GM21717 (cell line): ENCODE results near the gene DUSP7.
A peak's percentile ranks its signal among the peaks of the same experiment; 100 is the strongest.
"Not testable (repeated sequence)": the region's sequence is repeated elsewhere in the genome, so short reads cannot be mapped to it uniquely, and the experiment has no call there.

Experiments used
- ATAC-seq: cut with Tn5 transposase; IDR thresholded peaks from one replicate; pipeline ENCODE4 v1.9.1; 2021; ENCODE audit warnings: mild to moderate bottlenecking, moderate library complexity; ENCODE audit not compliant: unreplicated experiment

The DUSP7 gene

GRCh38 chr3:52049503-52049902 lies 6.9 kb downstream of the DUSP7 start:
- no peak for ATAC-seq

GRCh38 chr3:52047295-52047960 lies 8.9 kb downstream of the DUSP7 start:
- no peak for ATAC-seq

- ATAC-seq, result no peak
These were observed 9.5 kb downstream of the DUSP7 start for GRCh38 chr3:52046902-52047239.

GRCh38 chr3:52046186-52046901 lies 10.0 kb downstream of the DUSP7 start:
- ATAC-seq, result no peak

- ATAC-seq, result no peak
These were observed 11.3 kb downstream of the DUSP7 start for GRCh38 chr3:52044869-52045619.

- no peak for ATAC-seq
These were observed 12.6 kb downstream of the DUSP7 start for GRCh38 chr3:52043750-52044149.

GRCh38 chr3:52043039-52043438 lies 13.3 kb downstream of the DUSP7 start:
- ATAC-seq, result not testable (repeated sequence)

GRCh38 chr3:52041118-52041731 lies 15.1 kb downstream of the DUSP7 start:
- no peak for ATAC-seq

- no peak for ATAC-seq
These were observed 15.8 kb downstream of the DUSP7 start for GRCh38 chr3:52040600-52040999.

GRCh38 chr3:52039846-52040245 lies 16.5 kb downstream of the DUSP7 start:
- ATAC-seq, result no peak

- ATAC-seq, result no peak
These were observed 16.9 kb downstream of the DUSP7 start for GRCh38 chr3:52039426-52039825.

- no peak for ATAC-seq
These were observed 18.1 kb downstream of the DUSP7 start for GRCh38 chr3:52038227-52038626.

- no peak for ATAC-seq
These were observed 19.1 kb downstream of the DUSP7 start for GRCh38 chr3:52037291-52037690.

GRCh38 chr3:52036829-52037228 lies 19.5 kb downstream of the DUSP7 start:
- ATAC-seq, result no peak

- peak; percentile 63 for ATAC-seq
These were observed 20.1 kb downstream of the DUSP7 start for GRCh38 chr3:52036222-52036694.

GRCh38 chr3:52034651-52035050 lies 21.7 kb downstream of the DUSP7 start:
- no peak for ATAC-seq

- no peak for ATAC-seq
These were observed 22.2 kb downstream of the DUSP7 start for GRCh38 chr3:52034212-52034611.

- not testable (repeated sequence) for ATAC-seq
These were observed 22.6 kb downstream of the DUSP7 start for GRCh38 chr3:52033748-52034147.

- ATAC-seq, result no peak
These were observed 23.5 kb downstream of the DUSP7 start for GRCh38 chr3:52032702-52033408.

GRCh38 chr3:52031896-52032295 lies 24.5 kb downstream of the DUSP7 start:
- ATAC-seq, result no peak
